ENCODE data around the gene TNXB.
"Not testable (repeated sequence)": the region's sequence is repeated elsewhere in the genome, so short reads cannot be mapped to it uniquely, and the experiment has no call there.

The TNXB gene

GRCh38 chr6:32056254-32056653 lies 52.9 kb downstream of the TNXB start:
- H3K27ac ChIP-seq (ENCODE audit: low read length), result no peak overlapping the region
- H3K27me3 ChIP-seq (ENCODE audit: low read depth, low read length), result peaks cover 6% of the 10 kb centered on the region
- no peak for TF ChIP-seq CTCF (IDR thresholded peaks at IDR 0.05; ENCODE audit: low read depth, low read length)
- TF ChIP-seq EZH2phosphoT487 (IDR thresholded peaks at IDR 0.05; ENCODE audit: low read depth), result no peak
- no peaks in the 10 kb centered on the region for H3K9me3 ChIP-seq (ENCODE audit: insufficient read depth, low read length)
- H3K9ac ChIP-seq (ENCODE audit: low read length), result no peak overlapping the region
- no peak overlapping the region for H3K4me3 ChIP-seq (ENCODE audit: low read length)
- no peaks in the 10 kb centered on the region for H3K79me2 ChIP-seq (ENCODE audit: low read length)
- H3K4me1 ChIP-seq (ENCODE audit: low read length), result no peaks in the 10 kb centered on the region
- no peak overlapping the region for H3K4me2 ChIP-seq (ENCODE audit: low read length)
- no peaks in the 10 kb centered on the region for H4K20me1 ChIP-seq (ENCODE audit: insufficient read depth, low read length)
- no peak overlapping the region for H2AFZ ChIP-seq (ENCODE audit: low read depth, low read length)
- no peaks in the 10 kb centered on the region for H3K36me3 ChIP-seq (replicated peaks; ENCODE audit: low read depth, low read length)

- H3K27me3 ChIP-seq (ENCODE audit: low read depth, low read length); H3K9me3 ChIP-seq (ENCODE audit: insufficient read depth, low read length); H3K9ac ChIP-seq (ENCODE audit: low read length); H3K36me3 ChIP-seq (replicated peaks; ENCODE audit: low read depth, low read length); H4K20me1 ChIP-seq (ENCODE audit: insufficient read depth, low read length); H2AFZ ChIP-seq (ENCODE audit: low read depth, low read length); H3K27ac ChIP-seq (ENCODE audit: low read length); H3K4me3 ChIP-seq (ENCODE audit: low read length); H3K79me2 ChIP-seq (ENCODE audit: low read length); H3K4me2 ChIP-seq (ENCODE audit: low read length); H3K4me1 ChIP-seq (ENCODE audit: low read length): not testable (repeated sequence)
Measured at GRCh38 chr6:32055756-32056155, 53.4 kb downstream of the TNXB start.

- not testable (repeated sequence) for H3K27me3 ChIP-seq (ENCODE audit: low read depth, low read length); H3K4me1 ChIP-seq (ENCODE audit: low read length)
Measured at GRCh38 chr6:32053314-32053713, 55.8 kb downstream of the TNXB start.

GRCh38 chr6:32052626-32053025 lies 56.5 kb downstream of the TNXB start:
- H3K9me3 ChIP-seq (ENCODE audit: insufficient read depth, low read length); H3K9ac ChIP-seq (ENCODE audit: low read length); H3K4me2 ChIP-seq (ENCODE audit: low read length); H3K79me2 ChIP-seq (ENCODE audit: low read length); H3K27me3 ChIP-seq (ENCODE audit: low read depth, low read length); H2AFZ ChIP-seq (ENCODE audit: low read depth, low read length); H3K27ac ChIP-seq (ENCODE audit: low read length); H3K36me3 ChIP-seq (replicated peaks; ENCODE audit: low read depth, low read length); H3K4me1 ChIP-seq (ENCODE audit: low read length); H3K4me3 ChIP-seq (ENCODE audit: low read length); H4K20me1 ChIP-seq (ENCODE audit: insufficient read depth, low read length): not testable (repeated sequence)

More at GRCh38 chr6:32053314-32053713, 55.8 kb downstream of the TNXB start:
- not testable (repeated sequence) for H3K4me3 ChIP-seq (ENCODE audit: low read length); H4K20me1 ChIP-seq (ENCODE audit: insufficient read depth, low read length); H3K9me3 ChIP-seq (ENCODE audit: insufficient read depth, low read length); H3K36me3 ChIP-seq (replicated peaks; ENCODE audit: low read depth, low read length); H3K9ac ChIP-seq (ENCODE audit: low read length); H3K27ac ChIP-seq (ENCODE audit: low read length); H2AFZ ChIP-seq (ENCODE audit: low read depth, low read length); H3K79me2 ChIP-seq (ENCODE audit: low read length); H3K4me2 ChIP-seq (ENCODE audit: low read length)

- no peak overlapping the region for H3K27ac ChIP-seq (ENCODE audit: low read length)
- H3K9ac ChIP-seq (ENCODE audit: low read length), result no peak overlapping the region
- no peak overlapping the region for H3K4me3 ChIP-seq (ENCODE audit: low read length)
- H3K4me2 ChIP-seq (ENCODE audit: low read length), result no peak overlapping the region
- no peaks in the 10 kb centered on the region for H3K79me2 ChIP-seq (ENCODE audit: low read length)
- no peaks in the 10 kb centered on the region for H4K20me1 ChIP-seq (ENCODE audit: insufficient read depth, low read length)
- H2AFZ ChIP-seq (ENCODE audit: low read depth, low read length), result no peak overlapping the region
- H3K36me3 ChIP-seq (replicated peaks; ENCODE audit: low read depth, low read length), result no peaks in the 10 kb centered on the region
- no peaks in the 10 kb centered on the region for H3K9me3 ChIP-seq (ENCODE audit: insufficient read depth, low read length)
- H3K4me1 ChIP-seq (ENCODE audit: low read length), result peaks cover 4% of the 10 kb centered on the region; the same call in 1 of the 2 replicates
- no peak for TF ChIP-seq CTCF (IDR thresholded peaks at IDR 0.05; ENCODE audit: low read depth, low read length)
- no peak for TF ChIP-seq EZH2phosphoT487 (IDR thresholded peaks at IDR 0.05; ENCODE audit: low read depth)
- peaks cover 6% of the 10 kb centered on the region for H3K27me3 ChIP-seq (ENCODE audit: low read depth, low read length)
Measured at GRCh38 chr6:32050562-32050961, 58.6 kb downstream of the TNXB start.

- not testable (repeated sequence) for H3K9me3 ChIP-seq (ENCODE audit: insufficient read depth, low read length); H3K4me3 ChIP-seq (ENCODE audit: low read length); H2AFZ ChIP-seq (ENCODE audit: low read depth, low read length); H3K27ac ChIP-seq (ENCODE audit: low read length); H3K4me2 ChIP-seq (ENCODE audit: low read length); H3K27me3 ChIP-seq (ENCODE audit: low read depth, low read length); H3K79me2 ChIP-seq (ENCODE audit: low read length); H3K4me1 ChIP-seq (ENCODE audit: low read length); H3K36me3 ChIP-seq (replicated peaks; ENCODE audit: low read depth, low read length); H4K20me1 ChIP-seq (ENCODE audit: insufficient read depth, low read length); H3K9ac ChIP-seq (ENCODE audit: low read length)
Measured at GRCh38 chr6:32049736-32050135, 59.4 kb downstream of the TNXB start.

- not testable (repeated sequence) for H3K36me3 ChIP-seq (replicated peaks; ENCODE audit: low read depth, low read length); H2AFZ ChIP-seq (ENCODE audit: low read depth, low read length); H4K20me1 ChIP-seq (ENCODE audit: insufficient read depth, low read length); H3K27me3 ChIP-seq (ENCODE audit: low read depth, low read length); H3K4me3 ChIP-seq (ENCODE audit: low read length); H3K9ac ChIP-seq (ENCODE audit: low read length); H3K4me1 ChIP-seq (ENCODE audit: low read length); H3K79me2 ChIP-seq (ENCODE audit: low read length); H3K4me2 ChIP-seq (ENCODE audit: low read length); H3K27ac ChIP-seq (ENCODE audit: low read length); H3K9me3 ChIP-seq (ENCODE audit: insufficient read depth, low read length)
Measured at GRCh38 chr6:32049149-32049548, 60.0 kb downstream of the TNXB start.

All from OCI-LY3 (cell line).